NB4 (cell line): ENCODE measurements around the gene MAP7D2.

ENCODE experiments used
- CTCF ChIP-seq: IDR thresholded peaks from one replicate; pipeline ENCODE4 v1.5.1; 2012; ENCODE audit warnings: low read depth, low read length
- MYC ChIP-seq: IDR thresholded peaks from 2 replicates; pipeline ENCODE4 v1.6.1; 2011; ENCODE audit warnings: low read depth, low read length
- POLR2A ChIP-seq: IDR thresholded peaks from 2 replicates; pipeline ENCODE4 v1.6.1; 2011; ENCODE audit warnings: mild to moderate bottlenecking; ENCODE audit not compliant: insufficient read length; ENCODE audit errors: extremely low read depth
- TF ChIP-seq, protein P1 (sequence below): IDR thresholded peaks from 2 replicates; pipeline ENCODE4 v1.6.1; 2011; ENCODE audit warnings: low read depth, low read length

DNA sequence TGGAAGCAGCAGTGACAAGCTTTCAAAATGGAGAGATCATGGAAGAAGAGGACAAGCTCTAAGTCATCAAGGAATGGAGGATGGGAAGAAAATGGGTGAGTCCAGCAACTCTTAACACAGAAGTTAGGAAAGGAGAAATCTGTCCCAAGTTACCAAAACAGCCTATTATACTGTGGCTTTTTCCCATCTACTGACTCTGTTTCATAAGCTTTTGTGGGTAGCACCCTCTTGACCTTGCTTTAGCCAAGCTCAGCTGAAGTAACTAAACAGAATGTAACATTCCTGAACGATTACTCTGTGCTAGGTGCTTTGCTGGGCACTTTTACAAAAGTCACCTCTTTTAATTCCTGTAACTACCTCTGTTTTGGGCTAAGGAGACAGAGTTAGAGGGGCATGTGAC is 54.9 kb downstream of the MAP7D2 start:
- TF ChIP-seq POLR2A (no peak), CTCF (no peak), MYC (no peak)
- TF ChIP-seq, protein P1, sequence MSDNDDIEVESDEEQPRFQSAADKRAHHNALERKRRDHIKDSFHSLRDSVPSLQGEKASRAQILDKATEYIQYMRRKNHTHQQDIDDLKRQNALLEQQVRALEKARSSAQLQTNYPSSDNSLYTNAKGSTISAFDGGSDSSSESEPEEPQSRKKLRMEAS = no peak
